GM12864 (cell line): Measurements from ENCODE around the gene ANKS1B.

Experiments
- DNase-seq: peaks from one replicate; pipeline ENCODE4 v3.0.0-alpha.2; 2011; ENCODE audit warnings: low read depth
- H3K4me3 ChIP-seq: 2 replicates; pipeline ENCODE4 v1.5.1; 2011; ENCODE audit warnings: mild to moderate bottlenecking, low read depth, low read length, control low read depth
- CTCF ChIP-seq: IDR thresholded peaks from 2 replicates; pipeline ENCODE4 v1.5.1; 2011; ENCODE audit warnings: low read depth, mild to moderate bottlenecking, moderate library complexity, low read length, control low read depth, inconsistent platforms; ENCODE audit errors: missing control alignments

ANKS1B gene

GRCh38 chr12:99620159-99620479 lies 364.6 kb downstream of the ANKS1B start:
- TF ChIP-seq CTCF, result no peak
- no peak for DNase-seq
- no peak overlapping the region for H3K4me3 ChIP-seq

GRCh38 chr12:99619389-99620158 lies 365.2 kb downstream of the ANKS1B start:
- no peak overlapping the region for H3K4me3 ChIP-seq
- peak; percentile 86 for TF ChIP-seq CTCF
- no peak for DNase-seq

- no peak for TF ChIP-seq CTCF
- no peak overlapping the region for H3K4me3 ChIP-seq
- no peak for DNase-seq
Observed at GRCh38 chr12:99618657-99619056, 366.1 kb downstream of the ANKS1B start.

GRCh38 chr12:99611599-99611998 lies 373.1 kb downstream of the ANKS1B start:
- no peak for DNase-seq
- no peak for TF ChIP-seq CTCF
- H3K4me3 ChIP-seq, result no peak overlapping the region

- no peak overlapping the region for H3K4me3 ChIP-seq
- no peak for DNase-seq
- TF ChIP-seq CTCF, result no peak
Observed at GRCh38 chr12:99611117-99611516, 373.6 kb downstream of the ANKS1B start.

- no peak for TF ChIP-seq CTCF
- DNase-seq, result no peak
Observed at GRCh38 chr12:99609455-99610181, 375.1 kb downstream of the ANKS1B start.

More at GRCh38 chr12:99609455-99610181, 375.1 kb downstream of the ANKS1B start:
- H3K4me3 ChIP-seq, result no peak overlapping the region
